HepG2 (cell line): Measurements from ENCODE around the gene RSPH1. TPM values are rescaled to one million over a fixed set of nuclear protein-coding genes. Genes with fewer than 3 reads are reported as not detected.

Experiments used
- AGO1 ChIP-seq: fragments of 200-400 bp; formaldehyde crosslinking; IDR thresholded peaks from 2 replicates; pipeline ENCODE4 v1.6.1; 2017; ENCODE audit warnings: mild to moderate bottlenecking, low read depth, low read length, moderate library complexity; ENCODE audit not compliant: poor library complexity, severe bottlenecking
- ATF4 ChIP-seq, 2 experiments: fragments of 450-650 bp in 1 of 2; sonication (generic) in 1 of 2; formaldehyde crosslinking; IDR thresholded peaks; 2 replicates each; pipeline versions ENCODE4 v1.5.0 to v1.8.0; 2020 to 2022; ENCODE audit warnings: mild to moderate bottlenecking in 1 of 2, missing genetic modification reagents in 1 of 2
- BCL3 ChIP-seq: sonication (generic); formaldehyde crosslinking; IDR thresholded peaks from 2 replicates; pipeline ENCODE4 v1.5.1; 2020; ENCODE audit warnings: mild to moderate bottlenecking, missing genetic modification reagents, moderate library complexity
- CEBPB ChIP-seq: IDR thresholded peaks from 2 replicates; pipeline ENCODE4 v1.6.1; 2011; ENCODE audit warnings: low read depth, low read length, improper control_type of control experiment, borderline replicate concordance
- E2F5 ChIP-seq: sonication (generic); formaldehyde crosslinking; conservative IDR thresholded peaks from 2 replicates; pipeline ENCODE4 v1.4.0; 2020; ENCODE audit warnings: missing genetic modification reagents
- EP300 ChIP-seq, 3 experiments: sonication (generic) in 1 of 3; formaldehyde crosslinking in 1 of 3; IDR thresholded peaks; 2 replicates each; pipeline versions ENCODE4 v1.5.1 to v1.6.1; 2011 to 2020; ENCODE audit warnings: low read depth in 2 of 3, low read length in 2 of 3, borderline replicate concordance in 1 of 3, improper control_type of control experiment in 1 of 3, mild to moderate bottlenecking in 1 of 3, missing genetic modification reagents in 1 of 3, moderate library complexity in 1 of 3
- GABPB1 ChIP-seq: IDR thresholded peaks from 2 replicates; pipeline ENCODE4 v1.6.1; 2016; ENCODE audit warnings: mild to moderate bottlenecking, missing genetic modification reagents, moderate library complexity, missing compliant biosample characterization
- MLLT10 ChIP-seq: sonication (generic); formaldehyde crosslinking; IDR thresholded peaks from 2 replicates; pipeline ENCODE4 v1.4.0; 2020; ENCODE audit warnings: missing genetic modification reagents
- SRSF4 ChIP-seq: fragments of 200-400 bp; formaldehyde crosslinking; IDR thresholded peaks from one replicate; pipeline ENCODE4 v1.6.1; 2018; ENCODE audit warnings: mild to moderate bottlenecking, low read depth, low read length, moderate library complexity; ENCODE audit not compliant: poor library complexity, severe bottlenecking
- TFAP4 ChIP-seq: sonication (generic); IDR thresholded peaks from 2 replicates; pipeline ENCODE4 v1.6.1; 2016; ENCODE audit warnings: low read depth, borderline replicate concordance
- THAP8 ChIP-seq: sonication (generic); formaldehyde crosslinking; IDR thresholded peaks from 2 replicates; pipeline ENCODE4 v1.5.1; 2020; ENCODE audit warnings: missing genetic modification reagents, mild to moderate bottlenecking, borderline replicate concordance
- TRAFD1 ChIP-seq: sonication (generic); formaldehyde crosslinking; IDR thresholded peaks from 2 replicates; pipeline ENCODE4 v1.5.1; 2020; ENCODE audit warnings: missing genetic modification reagents, mild to moderate bottlenecking, borderline replicate concordance
- ZIK1 ChIP-seq: sonication (generic); formaldehyde crosslinking; IDR thresholded peaks from 2 replicates; pipeline ENCODE4 v1.5.0; 2020; ENCODE audit warnings: mild to moderate bottlenecking, low read depth, missing genetic modification reagents, borderline replicate concordance
- ZNF160 ChIP-seq: sonication (generic); formaldehyde crosslinking; IDR thresholded peaks from 2 replicates; pipeline ENCODE4 v1.8.0; 2022; ENCODE audit warnings: mild to moderate bottlenecking, inconsistent platforms, missing genetic modification reagents
- ZNF501 ChIP-seq: sonication (generic); formaldehyde crosslinking; IDR thresholded peaks from 2 replicates; pipeline ENCODE4 v1.5.1; 2020; ENCODE audit warnings: mild to moderate bottlenecking, moderate library complexity, missing genetic modification reagents
- ZNF562 ChIP-seq: sonication (generic); formaldehyde crosslinking; IDR thresholded peaks from 2 replicates; pipeline ENCODE4 v1.8.0; 2022; ENCODE audit warnings: missing genetic modification reagents, borderline replicate concordance
- polyA plus RNA-seq, 8 experiments: library from polyadenylated mRNA; depleted of rRNA in 3 of 8; stranded (reverse) in 7 of 8; unstranded in 1 of 8; fragments of >200 nt; fragmentation: Illumina TruSeq in 4 of 8; extraction: Trizol in 4 of 8; gene quantifications; 2 replicates each; pipeline versions ENCODE4 v1.2.1 to v1.2.3, GENCODE V29; 2011 to 2016; ENCODE audit warnings: low read depth in 4 of 8, missing spikeins in 1 of 8, mixed read lengths in 1 of 8; ENCODE audit not compliant: insufficient read depth in 1 of 8
- total RNA-seq, 5 experiments: library from RNA; depleted of rRNA; stranded (reverse); fragments of >200 nt; fragmentation: Illumina TruSeq; extraction: Trizol; gene quantifications; 2 replicates each; pipeline ENCODE4 v1.2.3, GENCODE V29; 2016; ENCODE audit warnings: low read depth in 1 of 5

RSPH1 gene
- total and polyA plus RNA-seq, 2 of the 13 experiments (the other 11 are each of a cell fraction or from before 2014, with no cell fraction given) = not detected

- TF ChIP-seq ATF4 (CRISPR knock-in tag; IDR thresholded peaks at IDR 0.05) (peak in 1 of 2 experiments; percentile 85; a peak in 2 of 4 replicates), GABPB1 (CRISPR knock-in tag) (no peak), BCL3 (CRISPR knock-in tag) (no peak), CEBPB (peak; percentile 72; the same call in 1 of the 2 replicates), ZNF160 (CRISPR knock-in tag) (no peak), EP300 (IDR thresholded peaks at IDR 0.05; ENCODE audit: low read depth in 2 of 2, low read length in 2 of 2) (no peak), EP300 (CRISPR knock-in tag; IDR thresholded peaks at IDR 0.05; ENCODE audit: borderline replicate concordance) (no peak), TFAP4 (no peak), ZIK1 (CRISPR knock-in tag) (no peak), AGO1 (no peak), THAP8 (CRISPR knock-in tag) (no peak), TRAFD1 (no peak), ZNF501 (CRISPR knock-in tag) (no peak), ZNF562 (CRISPR knock-in tag) (no peak), E2F5 (no peak), MLLT10 (CRISPR knock-in tag) (no peak), SRSF4 (no peak)
Measured at GRCh38 chr21:42427809-42428419, 68.1 kb downstream of the RSPH1 start (continued).
